Left ventricle myocardium inferior (tissue), 1 donor: ENCODE results near the gene ITIH2. TPM values are rescaled to one million over a fixed set of nuclear protein-coding genes. Genes with fewer than 3 reads are reported as not detected.

Source experiments
- DNase-seq: peaks from one replicate; pipeline ENCODE4 v3.0.0-alpha.2; 2020
- H3K27ac ChIP-seq: fragments of 200-600 bp; replicated peaks from 2 replicates; pipeline ENCODE4 v1.8.0; 2021
- H3K27me3 ChIP-seq: fragments of 200-600 bp; 2 replicates; pipeline ENCODE4 v1.8.0; 2021; ENCODE audit warnings: low read depth
- H3K36me3 ChIP-seq: fragments of 200-600 bp; 2 replicates; pipeline ENCODE4 v1.8.0; 2021
- H3K4me1 ChIP-seq: fragments of 200-600 bp; 2 replicates; pipeline ENCODE4 v1.8.0; 2021
- H3K4me3 ChIP-seq: fragments of 200-600 bp; 2 replicates; pipeline ENCODE4 v1.8.0; 2021; ENCODE audit warnings: mild to moderate bottlenecking, moderate library complexity
- H3K9me3 ChIP-seq: fragments of 200-600 bp; replicated peaks from 2 replicates; pipeline ENCODE4 v1.8.0; 2021
- intact Hi-C: fragments of 100-400 bp; cut with micrococcal nuclease; formaldehyde crosslinking; loops from one replicate; pipeline ENCODE4 v1.11.0; 2022
- total RNA-seq: library from RNA; stranded (reverse); fragmentation: NEBNext Ultra II Directional; extraction: Animal tissue kit (Norgen Biotek cat#: 25700); gene quantifications from one replicate; pipeline ENCODE4 v1.2.1, GENCODE V29; 2021
- TF ChIP-seq, protein P1 (sequence below): fragments of 200-600 bp; IDR thresholded peaks from 2 replicates; pipeline ENCODE4 v1.8.0; 2021; ENCODE audit warnings: antibody characterized with exemption, mild to moderate bottlenecking, borderline replicate concordance
- donor health status: DM: no; HTN: yes; CAD: no; lungs with severe emphysema.

ITIH2 gene
- total RNA-seq, 1 donor from 2014 or later = not detected

DNA sequence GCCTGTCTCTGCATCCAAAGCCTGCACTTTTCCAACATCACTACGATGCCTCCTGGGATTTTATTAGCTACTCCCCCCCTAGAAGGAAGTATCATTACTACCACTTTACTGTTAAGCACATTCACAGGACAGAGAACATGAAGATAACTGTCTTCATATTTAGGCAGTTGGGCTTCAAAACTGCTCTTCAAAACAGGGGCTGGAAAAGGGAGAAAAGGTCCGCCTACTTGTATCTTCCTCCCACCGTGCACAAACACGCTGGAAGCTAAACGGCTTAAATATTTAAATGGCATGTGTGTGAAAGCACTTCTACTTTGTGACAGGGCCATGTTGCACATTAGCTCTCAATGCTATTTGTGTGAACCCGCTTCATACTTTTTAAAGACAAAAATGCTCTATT lies 37.3 kb upstream of the ITIH2 start:
- Histone ChIP-seq H3K27ac (peak overlapping the region; percentile 72), H3K4me3 (peak overlapping the region; percentile 84), H3K9me3 (no peaks in the 10 kb centered on the region), H3K36me3 (no peaks in the 10 kb centered on the region), H3K27me3 (peaks cover 67% of the 10 kb centered on the region), H3K4me1 (peaks cover 24% of the 10 kb centered on the region)
- intact Hi-C loops = no loop called here
- TF ChIP-seq, protein P1, sequence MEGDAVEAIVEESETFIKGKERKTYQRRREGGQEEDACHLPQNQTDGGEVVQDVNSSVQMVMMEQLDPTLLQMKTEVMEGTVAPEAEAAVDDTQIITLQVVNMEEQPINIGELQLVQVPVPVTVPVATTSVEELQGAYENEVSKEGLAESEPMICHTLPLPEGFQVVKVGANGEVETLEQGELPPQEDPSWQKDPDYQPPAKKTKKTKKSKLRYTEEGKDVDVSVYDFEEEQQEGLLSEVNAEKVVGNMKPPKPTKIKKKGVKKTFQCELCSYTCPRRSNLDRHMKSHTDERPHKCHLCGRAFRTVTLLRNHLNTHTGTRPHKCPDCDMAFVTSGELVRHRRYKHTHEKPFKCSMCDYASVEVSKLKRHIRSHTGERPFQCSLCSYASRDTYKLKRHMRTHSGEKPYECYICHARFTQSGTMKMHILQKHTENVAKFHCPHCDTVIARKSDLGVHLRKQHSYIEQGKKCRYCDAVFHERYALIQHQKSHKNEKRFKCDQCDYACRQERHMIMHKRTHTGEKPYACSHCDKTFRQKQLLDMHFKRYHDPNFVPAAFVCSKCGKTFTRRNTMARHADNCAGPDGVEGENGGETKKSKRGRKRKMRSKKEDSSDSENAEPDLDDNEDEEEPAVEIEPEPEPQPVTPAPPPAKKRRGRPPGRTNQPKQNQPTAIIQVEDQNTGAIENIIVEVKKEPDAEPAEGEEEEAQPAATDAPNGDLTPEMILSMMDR = no peak
- no peak for DNase-seq

DNA sequence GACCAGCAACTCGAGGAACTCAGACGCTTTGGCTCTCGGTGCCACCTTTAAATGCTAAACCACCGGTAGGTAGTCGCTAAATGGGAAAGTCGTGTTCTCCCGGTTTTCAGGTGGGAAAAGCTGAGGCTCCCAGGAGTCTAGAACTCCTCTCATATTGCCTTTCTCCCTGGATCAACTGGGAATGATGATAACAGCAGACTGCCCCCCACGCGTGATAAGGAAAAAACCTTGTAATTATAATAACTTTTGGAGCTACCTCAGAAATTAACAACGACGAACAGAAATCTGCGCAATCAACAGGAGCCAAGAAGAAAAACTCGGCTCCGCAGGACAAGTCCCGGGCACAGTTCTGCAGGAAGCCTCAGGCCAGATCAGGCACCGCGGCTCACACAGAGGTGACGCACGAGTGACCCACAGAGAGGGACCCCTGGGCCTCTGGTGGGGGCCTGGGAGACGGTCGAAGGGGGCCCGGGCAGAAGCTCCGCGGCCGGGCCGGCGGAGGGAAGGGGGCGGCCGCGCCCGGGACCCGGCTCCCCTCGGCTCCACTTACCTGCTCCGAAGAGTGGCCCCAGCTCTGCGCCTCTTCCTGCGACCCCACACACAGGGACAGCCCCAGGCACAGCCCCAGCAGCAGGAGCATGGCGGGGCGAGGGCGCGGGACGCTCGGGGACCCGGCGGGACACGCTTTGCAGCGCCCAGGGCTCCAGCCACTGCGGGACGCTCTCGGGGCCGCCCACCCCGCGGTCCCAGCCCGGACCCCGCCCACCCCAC lies 36.7 kb upstream of the ITIH2 start, which contains the start of gene ITIH5:
Gene ITIH5, minus strand, starts transcription at position 714 of the 771 bp plus-strand sequence. Its CDS starts 74 bp downstream, at position 640.
- DNase-seq = peak; percentile 24
- no peaks in the 10 kb centered on the region for H3K9me3 ChIP-seq
- no peaks in the 10 kb centered on the region for H3K36me3 ChIP-seq
- peak within 1 kb of the TSS; percentile 72 for H3K27ac ChIP-seq
- peak within 1 kb of the TSS; percentile 84 for H3K4me3 ChIP-seq
- intact Hi-C loops = no loop called here
- H3K27me3 ChIP-seq = peaks cover 67% of the 10 kb centered on the region
- TF ChIP-seq, protein P1 = no peak
- peaks cover 24% of the 10 kb centered on the region for H3K4me1 ChIP-seq

DNA sequence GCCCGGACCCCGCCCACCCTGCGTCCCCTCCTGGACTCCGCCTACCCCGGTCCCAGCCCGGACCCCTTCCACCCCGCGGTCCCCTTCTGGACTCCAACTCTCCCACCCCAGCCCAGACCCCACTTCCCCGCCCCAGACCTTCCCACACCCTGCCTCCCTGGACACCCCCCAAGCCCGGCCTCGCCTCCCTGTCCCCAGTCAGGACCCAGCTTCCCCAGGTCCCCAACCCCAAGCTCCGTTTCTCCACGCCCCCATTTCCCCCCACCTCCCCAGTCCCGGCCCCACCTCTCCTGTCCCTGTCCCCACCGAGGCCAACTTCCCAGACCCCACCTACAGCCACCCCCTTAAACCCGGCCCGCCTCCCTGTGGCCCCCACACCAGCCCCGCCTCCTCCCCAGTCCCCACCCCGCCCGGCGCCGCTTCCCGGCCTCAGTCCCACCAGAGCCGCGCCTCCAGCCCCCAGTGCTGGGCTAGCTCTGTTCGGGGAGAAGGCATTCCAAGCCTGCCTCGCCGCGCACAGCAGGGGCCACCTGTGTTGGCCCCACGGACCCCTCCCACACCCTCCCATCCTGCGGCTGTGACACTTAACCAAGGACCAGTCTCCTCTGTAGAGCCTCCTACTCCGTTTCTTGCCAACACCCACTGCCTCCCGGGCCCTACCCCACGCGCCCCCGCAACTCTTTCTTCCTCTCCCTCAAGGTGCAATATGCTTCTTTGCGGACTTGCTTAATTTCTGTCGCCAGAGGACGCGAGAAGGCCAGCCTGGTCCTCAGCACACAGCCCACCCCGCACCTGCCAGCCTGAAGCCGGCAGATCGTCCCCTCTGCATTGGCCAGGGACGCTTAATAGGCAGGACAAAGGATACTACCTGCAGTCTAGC lies 35.6 kb upstream of the ITIH2 start:
- peak; percentile 19 for DNase-seq
- TF ChIP-seq, protein P1 = no peak
- H3K9me3 ChIP-seq = no peaks in the 10 kb centered on the region
- peak overlapping the region; percentile 56 for H3K27ac ChIP-seq
- peak overlapping the region; percentile 84 for H3K4me3 ChIP-seq
- H3K4me1 ChIP-seq = peaks cover 24% of the 10 kb centered on the region
- no peaks in the 10 kb centered on the region for H3K36me3 ChIP-seq
- H3K27me3 ChIP-seq = peaks cover 65% of the 10 kb centered on the region
- intact Hi-C loops = no loop called here

DNA sequence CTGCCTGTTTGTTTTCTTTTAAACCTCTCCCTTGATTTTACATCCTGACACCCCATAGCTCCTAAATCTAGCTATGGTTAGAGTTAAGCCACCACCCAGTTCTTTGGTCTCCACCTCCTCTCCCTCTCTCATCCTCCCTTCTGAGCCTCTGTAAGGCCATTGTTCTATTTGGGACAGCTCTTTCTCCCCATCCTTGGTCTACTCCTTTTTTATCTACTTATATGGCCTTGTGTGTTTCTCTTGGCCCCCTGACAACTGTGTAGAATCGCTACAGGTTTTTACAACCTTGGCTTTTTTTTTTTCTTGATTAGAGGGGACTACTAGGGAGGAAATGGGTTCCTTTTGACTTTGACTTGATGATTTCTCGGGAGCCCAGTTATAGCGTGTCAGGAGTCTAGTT lies 33.0 kb upstream of the ITIH2 start:
- no peak overlapping the region for H3K4me3 ChIP-seq
- TF ChIP-seq, protein P1 = no peak
- peaks cover 61% of the 10 kb centered on the region for H3K27me3 ChIP-seq
- no peaks in the 10 kb centered on the region for H3K36me3 ChIP-seq
- H3K9me3 ChIP-seq = no peaks in the 10 kb centered on the region
- no peak for DNase-seq
- intact Hi-C loops = no loop called here
- H3K4me1 ChIP-seq = peaks cover 21% of the 10 kb centered on the region
- H3K27ac ChIP-seq = no peak overlapping the region

DNA sequence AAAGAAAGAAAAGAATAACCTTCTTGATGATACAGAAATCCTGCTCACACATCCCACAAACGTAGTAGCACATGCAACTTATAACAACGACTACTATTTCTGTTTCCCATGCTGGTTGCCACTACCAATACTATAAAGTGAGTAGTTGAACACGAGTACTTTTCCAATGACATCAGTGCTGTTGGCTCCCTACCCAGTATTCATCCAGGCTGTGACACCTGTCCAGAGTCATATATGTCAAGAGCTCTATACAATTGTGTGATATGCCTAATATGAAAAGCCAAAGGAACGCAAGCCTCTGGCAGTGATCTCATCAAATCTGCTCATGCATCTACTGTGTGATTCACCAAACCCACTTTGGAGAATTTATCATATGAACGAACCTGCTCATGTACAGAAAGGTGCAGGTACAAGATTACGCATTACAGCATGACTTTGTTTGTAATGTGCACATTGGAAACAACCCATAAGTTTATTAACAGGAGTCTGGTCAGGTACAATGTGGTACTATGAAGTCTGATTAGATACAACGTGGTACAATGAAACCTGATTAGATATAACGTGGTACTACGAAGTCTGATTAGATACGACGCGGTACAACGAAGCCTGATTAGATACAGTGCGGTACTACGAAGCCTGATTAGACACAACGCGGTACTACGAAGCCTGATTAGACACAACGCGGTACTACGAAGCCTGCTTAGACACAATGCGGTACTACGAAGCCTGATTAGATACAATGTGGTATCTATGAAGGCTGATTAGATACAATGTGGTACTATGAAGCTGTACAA lies 30.6 kb upstream of the ITIH2 start:
- H3K36me3 ChIP-seq = no peaks in the 10 kb centered on the region
- H3K27ac ChIP-seq = no peak overlapping the region
- DNase-seq = no peak
- H3K27me3 ChIP-seq = peaks cover 61% of the 10 kb centered on the region
- intact Hi-C loops = no loop called here
- peaks cover 4% of the 10 kb centered on the region for H3K4me1 ChIP-seq
- no peak overlapping the region for H3K4me3 ChIP-seq
- TF ChIP-seq, protein P1 = no peak
- no peaks in the 10 kb centered on the region for H3K9me3 ChIP-seq
